Measurements from ENCODE around the gene MGAT5. TPM values are rescaled to one million over a fixed set of nuclear protein-coding genes. Genes with fewer than 3 reads are reported as not detected.

Gene MGAT5
- total RNA-seq, 1 experiment from 2014 or later: 34.0 TPM

DNA sequence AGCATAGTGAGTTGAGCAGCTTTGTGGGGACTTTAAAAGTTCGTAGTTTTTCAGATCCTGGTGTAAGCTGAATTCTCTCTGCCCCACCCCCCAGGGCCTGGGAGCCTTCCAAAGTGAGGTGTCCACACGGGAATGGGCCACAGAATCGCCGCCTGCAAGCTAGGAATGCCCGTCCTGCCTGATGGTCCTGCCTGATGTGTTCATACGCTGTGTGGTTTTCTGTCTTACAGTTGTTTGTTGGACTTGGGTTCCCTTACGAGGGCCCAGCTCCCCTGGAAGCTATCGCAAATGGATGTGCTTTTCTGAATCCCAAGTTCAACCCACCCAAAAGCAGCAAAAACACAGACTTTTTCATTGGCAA lies 158.7 kb downstream of the MGAT5 start:
- no peak overlapping the region for H3K4me2 ChIP-seq (ENCODE audit: low read length)
- H3K27me3 ChIP-seq (ENCODE audit: insufficient read depth, low read length): no peaks in the 10 kb centered on the region
- no peaks in the 10 kb centered on the region for H3K9me2 ChIP-seq (ENCODE audit: insufficient read depth)
- H3K79me2 ChIP-seq (ENCODE audit: insufficient read depth, low read length): no peaks in the 10 kb centered on the region
- intact Hi-C loops (cut with micrococcal nuclease): loop anchor here (1.0 to 5.0 kb wide), 3 partner anchors 165 to 526 kb away; no protein-coding TSS in a partner anchor
- no peaks in the 10 kb centered on the region for H4K20me1 ChIP-seq (ENCODE audit: insufficient read depth)
- CTCF ChIA-PET: interaction anchor here (1.7 to 3.8 kb wide), 3 partner anchors 294 to 528 kb away, joined by 4 to 60 read pairs (median 20); no protein-coding TSS in a partner anchor
- H3K9ac ChIP-seq (ENCODE audit: low read length): no peak overlapping the region
- RAD21 ChIA-PET (ENCODE audit: low non-redundant PET in 1 of 2, low total read pairs in 2 of 2, uncharacterized antibody in 2 of 2, unreplicated experiment in 2 of 2): interaction anchor here (0.6 to 2.4 kb wide), 5 partner anchors 294 to 527 kb away, joined by 3 to 11 read pairs (median 7); no protein-coding TSS in a partner anchor
- H3K4me1 ChIP-seq (ENCODE audit: control insufficient read depth in 1 of 2, insufficient read depth in 2 of 2, low read length in 2 of 2): peaks cover 5% of the 10 kb centered on the region in 2 experiments; a peak in 1 of 4 replicates
- BruUV-seq (replicated peaks): no TSS peak
- no peak overlapping the region for H2AFZ ChIP-seq (ENCODE audit: low read depth, low read length, poor library complexity, severe bottlenecking)
- ATAC-seq: no peak
- TF ChIP-seq JUND (IDR thresholded peaks at IDR 0.05): no peak
- no peak for TF ChIP-seq SIN3A (IDR thresholded peaks at IDR 0.05; ENCODE audit: low read depth)
- TF ChIP-seq TCF7L2 (IDR thresholded peaks at IDR 0.05; ENCODE audit: borderline replicate concordance, extremely low read depth, insufficient read depth, insufficient read length): no peak
- TF ChIP-seq EZH2 (IDR thresholded peaks at IDR 0.05): no peak
- no peak for TF ChIP-seq EGR1 (IDR thresholded peaks at IDR 0.05; ENCODE audit: low read depth)
- TF ChIP-seq, protein P1, sequence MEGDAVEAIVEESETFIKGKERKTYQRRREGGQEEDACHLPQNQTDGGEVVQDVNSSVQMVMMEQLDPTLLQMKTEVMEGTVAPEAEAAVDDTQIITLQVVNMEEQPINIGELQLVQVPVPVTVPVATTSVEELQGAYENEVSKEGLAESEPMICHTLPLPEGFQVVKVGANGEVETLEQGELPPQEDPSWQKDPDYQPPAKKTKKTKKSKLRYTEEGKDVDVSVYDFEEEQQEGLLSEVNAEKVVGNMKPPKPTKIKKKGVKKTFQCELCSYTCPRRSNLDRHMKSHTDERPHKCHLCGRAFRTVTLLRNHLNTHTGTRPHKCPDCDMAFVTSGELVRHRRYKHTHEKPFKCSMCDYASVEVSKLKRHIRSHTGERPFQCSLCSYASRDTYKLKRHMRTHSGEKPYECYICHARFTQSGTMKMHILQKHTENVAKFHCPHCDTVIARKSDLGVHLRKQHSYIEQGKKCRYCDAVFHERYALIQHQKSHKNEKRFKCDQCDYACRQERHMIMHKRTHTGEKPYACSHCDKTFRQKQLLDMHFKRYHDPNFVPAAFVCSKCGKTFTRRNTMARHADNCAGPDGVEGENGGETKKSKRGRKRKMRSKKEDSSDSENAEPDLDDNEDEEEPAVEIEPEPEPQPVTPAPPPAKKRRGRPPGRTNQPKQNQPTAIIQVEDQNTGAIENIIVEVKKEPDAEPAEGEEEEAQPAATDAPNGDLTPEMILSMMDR (IDR thresholded peaks at IDR 0.05 in 2 of 3, conservative IDR thresholded peaks at IDR 0.05 in 1 of 3; ENCODE audit: borderline replicate concordance in 1 of 3, insufficient read depth in 1 of 3, low read depth in 2 of 3, low read length in 2 of 3): no peak
- TF ChIP-seq, protein P2, sequence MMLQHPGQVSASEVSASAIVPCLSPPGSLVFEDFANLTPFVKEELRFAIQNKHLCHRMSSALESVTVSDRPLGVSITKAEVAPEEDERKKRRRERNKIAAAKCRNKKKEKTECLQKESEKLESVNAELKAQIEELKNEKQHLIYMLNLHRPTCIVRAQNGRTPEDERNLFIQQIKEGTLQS (IDR thresholded peaks at IDR 0.05): no peak
- no peak for TF ChIP-seq FOSL1 (IDR thresholded peaks at IDR 0.05; ENCODE audit: low read depth)
- no peak for TF ChIP-seq CEBPB (IDR thresholded peaks at IDR 0.05; ENCODE audit: low read depth)
- no peak for TF ChIP-seq REST (IDR thresholded peaks at IDR 0.05; ENCODE audit: low read depth)
- TF ChIP-seq ZFX (IDR thresholded peaks at IDR 0.05): no peak
- no peak for TF ChIP-seq RAD21 (IDR thresholded peaks at IDR 0.05; ENCODE audit: low read depth)
- TF ChIP-seq, protein P3, sequence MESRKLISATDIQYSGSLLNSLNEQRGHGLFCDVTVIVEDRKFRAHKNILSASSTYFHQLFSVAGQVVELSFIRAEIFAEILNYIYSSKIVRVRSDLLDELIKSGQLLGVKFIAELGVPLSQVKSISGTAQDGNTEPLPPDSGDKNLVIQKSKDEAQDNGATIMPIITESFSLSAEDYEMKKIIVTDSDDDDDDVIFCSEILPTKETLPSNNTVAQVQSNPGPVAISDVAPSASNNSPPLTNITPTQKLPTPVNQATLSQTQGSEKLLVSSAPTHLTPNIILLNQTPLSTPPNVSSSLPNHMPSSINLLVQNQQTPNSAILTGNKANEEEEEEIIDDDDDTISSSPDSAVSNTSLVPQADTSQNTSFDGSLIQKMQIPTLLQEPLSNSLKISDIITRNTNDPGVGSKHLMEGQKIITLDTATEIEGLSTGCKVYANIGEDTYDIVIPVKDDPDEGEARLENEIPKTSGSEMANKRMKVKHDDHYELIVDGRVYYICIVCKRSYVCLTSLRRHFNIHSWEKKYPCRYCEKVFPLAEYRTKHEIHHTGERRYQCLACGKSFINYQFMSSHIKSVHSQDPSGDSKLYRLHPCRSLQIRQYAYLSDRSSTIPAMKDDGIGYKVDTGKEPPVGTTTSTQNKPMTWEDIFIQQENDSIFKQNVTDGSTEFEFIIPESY (IDR thresholded peaks at IDR 0.05; ENCODE audit: extremely low read depth, insufficient replicate concordance, low read length): no peak
- TF ChIP-seq ZNF274 (IDR thresholded peaks at IDR 0.05; ENCODE audit: low read depth, low read length): no peak
- no peak for TF ChIP-seq MAX (IDR thresholded peaks at IDR 0.05)
- no peaks in the 10 kb centered on the region for H3K9me3 ChIP-seq (ENCODE audit: control insufficient read depth in 1 of 2, insufficient read depth in 1 of 2, low read depth in 1 of 2, low read length in 2 of 2)
- no peak overlapping the region for H3K4me3 ChIP-seq (replicated peaks in 1 of 2; ENCODE audit: low read depth in 1 of 2, low read length in 2 of 2)
- no peaks in the 10 kb centered on the region for H3K36me3 ChIP-seq (ENCODE audit: control insufficient read depth in 1 of 2, insufficient read depth in 2 of 2, low read length in 2 of 2)
- POLR2A ChIA-PET: no interaction called here
- H3K27ac ChIP-seq (ENCODE audit: low read depth, low read length): no peak overlapping the region
- DNase-seq (ENCODE audit: low read depth, low spot score): no peak

Data from HCT116 (cell line).